Gastroesophageal sphincter (tissue), 3 donors: ENCODE results near the gene ERMP1.

Source experiments
- CTCF ChIP-seq, 4 experiments: fragments of 200-600 bp in 2 of 4; fragments of 450-650 bp in 2 of 4; sonication (generic) in 1 of 4; IDR thresholded peaks; one replicate each; pipeline ENCODE4 v1.5.1; 2017 to 2019; ENCODE audit warnings: antibody characterized with exemption in 4 of 4, mild to moderate bottlenecking in 2 of 4, moderate library complexity in 2 of 4
- EP300 ChIP-seq: sonication (generic); formaldehyde crosslinking; IDR thresholded peaks from one replicate; pipeline ENCODE4 v1.6.1; 2017; ENCODE audit warnings: antibody characterized with exemption, mild to moderate bottlenecking
- POLR2A ChIP-seq, 2 donors: fragments of 450-650 bp; IDR thresholded peaks; one replicate each; pipeline ENCODE4 v1.6.1; 2017; ENCODE audit warnings: antibody characterized with exemption in 2 of 2, mild to moderate bottlenecking in 2 of 2, moderate library complexity in 1 of 2
- POLR2AphosphoS5 ChIP-seq: sonication (generic); formaldehyde crosslinking; IDR thresholded peaks from one replicate; pipeline ENCODE4 v1.6.1; 2017; ENCODE audit warnings: antibody characterized with exemption

GRCh38 chr9:5841771-5842573, 9.1 kb upstream of the ERMP1 start:
- no peak for TF ChIP-seq POLR2A (IDR thresholded peaks at IDR 0.05)
- TF ChIP-seq CTCF (IDR thresholded peaks at IDR 0.05) = no peak
- TF ChIP-seq POLR2AphosphoS5 = no peak
- TF ChIP-seq EP300 = no peak
